HepG2 (cell line): Measurements from ENCODE around the gene GPER1. TPM values are rescaled to one million over a fixed set of nuclear protein-coding genes. Genes with fewer than 3 reads are reported as not detected.

Experiments
- ATAC-seq: fragments of 200-7000 bp; cut with Tn5 transposase; 3 replicates; pipeline ENCODE4 v1.9.1; 2020; ENCODE audit warnings: mild to moderate bottlenecking, moderate library complexity
- BruUV-seq: library from RNA; stranded (reverse); fragments of 400-500 nt; replicated peaks from 2 replicates; lab custom pipeline; 2021; lab: Mats Ljungman, UMichigan
- CTCF ChIA-PET: fragments of 300-600 bp; formaldehyde crosslinking; extraction: SDS; loops from one replicate; lab custom pipeline; 2021; ENCODE audit warnings: low total read pairs, inconsistent platforms, low intra/inter-chr PET ratio; lab: Yijun Ruan, JAX
- POLR2A ChIA-PET: fragments of 350-600 bp; sonication (Branson Sonifier 250); formaldehyde crosslinking; loops from one replicate; lab custom pipeline; 2020; ENCODE audit warnings: antibody characterized with exemption, inconsistent platforms; lab: Yijun Ruan, JAX
- DNase-seq: peaks from one replicate; pipeline ENCODE4 v3.0.0-alpha.2; 2015; ENCODE audit warnings: low spot score
- FAIRE-seq: peaks from 3 replicates; lab custom pipeline; 2011; peaks lifted over from hg19 to GRCh38; lab: Jason Lieb, UNC
- H2AFZ ChIP-seq: one replicate; pipeline ENCODE4 v1.6.1; 2011; ENCODE audit warnings: low read length, inconsistent platforms
- H3K27ac ChIP-seq: fragments of 300-600 bp; 3 replicates; pipeline ENCODE4 v1.8.0; 2011; ENCODE audit warnings: mixed run types, mild to moderate bottlenecking, mixed read lengths, low read length, inconsistent platforms; ENCODE audit not compliant: insufficient read depth; ENCODE audit errors: extremely low read length
- H3K27me3 ChIP-seq, 2 experiments: fragments of 200-600 bp in 1 of 2; 2 replicates in 1 of 2; 3 replicates in 1 of 2; pipeline versions ENCODE4 v1.6.0 to v1.8.0; 2011; ENCODE audit warnings: low read length in 2 of 2, mild to moderate bottlenecking in 2 of 2, moderate library complexity in 2 of 2, inconsistent platforms in 1 of 2; ENCODE audit not compliant: insufficient read depth in 2 of 2, control insufficient read depth in 1 of 2
- H3K36me3 ChIP-seq, 2 experiments: fragments of 200-600 bp in 1 of 2; replicated peaks in 1 of 2; 2 replicates in 1 of 2; 3 replicates in 1 of 2; pipeline versions ENCODE4 v1.5.1 to v1.8.0; 2011; ENCODE audit warnings: low read length in 2 of 2, inconsistent platforms in 1 of 2; ENCODE audit not compliant: insufficient read depth in 2 of 2, control insufficient read depth in 1 of 2
- H3K4me1 ChIP-seq: 2 replicates; pipeline ENCODE4 v1.5.1; 2012; ENCODE audit warnings: low read length, inconsistent platforms; ENCODE audit not compliant: insufficient read depth
- H3K4me2 ChIP-seq: 2 replicates; pipeline ENCODE4 v1.6.0; 2011; ENCODE audit warnings: low read depth, low read length, inconsistent platforms
- H3K4me3 ChIP-seq, 3 experiments: fragments of 200-600 bp in 1 of 3; sonication (generic), shearing (Covaris generic) in 1 of 3; replicated peaks in 1 of 3; 2 replicates each; pipeline ENCODE4 v1.5.1; 2011 to 2016; ENCODE audit warnings: low read length in 3 of 3, inconsistent platforms in 2 of 3, low read depth in 2 of 3, mild to moderate bottlenecking in 2 of 3, control low read depth in 1 of 3, mixed read lengths in 1 of 3; ENCODE audit not compliant: insufficient read depth in 1 of 3
- H3K79me2 ChIP-seq: one replicate; pipeline ENCODE4 v1.6.1; 2011; ENCODE audit warnings: low read length, inconsistent platforms; ENCODE audit not compliant: insufficient read depth
- H3K9ac ChIP-seq: 2 replicates; pipeline ENCODE4 v1.6.0; 2011; ENCODE audit warnings: mild to moderate bottlenecking, low read depth, low read length, inconsistent platforms; ENCODE audit not compliant: insufficient read depth
- H3K9me3 ChIP-seq: 2 replicates; pipeline ENCODE4 v1.5.1; 2012; ENCODE audit warnings: mild to moderate bottlenecking, low read length
- H4K20me1 ChIP-seq: 2 replicates; pipeline ENCODE4 v1.6.0; 2011; ENCODE audit warnings: inconsistent platforms, mild to moderate bottlenecking, low read length, moderate library complexity; ENCODE audit not compliant: insufficient read depth
- CEBPB ChIP-seq: IDR thresholded peaks from 2 replicates; pipeline ENCODE4 v1.6.1; 2011; ENCODE audit warnings: low read depth, low read length, improper control_type of control experiment, borderline replicate concordance
- CEBPG ChIP-seq: IDR thresholded peaks from 2 replicates; pipeline ENCODE4 v1.6.1; 2016
- DZIP1 ChIP-seq: sonication (generic); formaldehyde crosslinking; IDR thresholded peaks from 2 replicates; pipeline ENCODE4 v1.5.0; 2020; ENCODE audit warnings: mild to moderate bottlenecking, missing genetic modification reagents
- GATAD2A ChIP-seq: IDR thresholded peaks from 2 replicates; pipeline ENCODE4 v1.6.1; 2016
- HCFC1 ChIP-seq: fragments of 150-350 bp; IDR thresholded peaks from 2 replicates; pipeline ENCODE4 v1.6.1; 2014; ENCODE audit warnings: low read depth, low read length
- STAT5B ChIP-seq: sonication (generic); formaldehyde crosslinking; IDR thresholded peaks from 2 replicates; pipeline ENCODE4 v1.4.0; 2020; ENCODE audit warnings: missing genetic modification reagents
- ZBTB39 ChIP-seq: sonication (generic); formaldehyde crosslinking; IDR thresholded peaks from 2 replicates; pipeline ENCODE4 v1.5.0; 2020; ENCODE audit warnings: missing genetic modification reagents
- ZNF281 ChIP-seq: sonication (generic); formaldehyde crosslinking; IDR thresholded peaks from 2 replicates; pipeline ENCODE4 v1.4.0; 2020; ENCODE audit warnings: missing genetic modification reagents, borderline replicate concordance
- ZNF776 ChIP-seq: sonication (generic); formaldehyde crosslinking; IDR thresholded peaks from 2 replicates; pipeline ENCODE4 v1.4.0; 2020; ENCODE audit warnings: mild to moderate bottlenecking, missing genetic modification reagents
- WGBS: methylation state at CpG from one replicate; pipeline ENCODE4 v1.1.6; 2017; ENCODE audit warnings: low lambda C conversion rate; 5-methylcytosine and 5-hydroxymethylcytosine counted together
- in situ Hi-C: cut with HindIII; loops from 2 replicates; pipeline ENCODE4 v1.10.0; 2017; ENCODE audit warnings: low pct_unique_long_range_greater_than_20kb; ENCODE audit not compliant: extremely low pct_ligation_motif_present
- intact Hi-C: fragments of 100-400 bp; cut with micrococcal nuclease; formaldehyde crosslinking; loops from one replicate; pipeline ENCODE4 v1.10.0; 2022; ENCODE audit not compliant: unreplicated experiment
- polyA plus RNA-seq, 8 experiments: library from polyadenylated mRNA; depleted of rRNA in 3 of 8; stranded (reverse) in 7 of 8; unstranded in 1 of 8; fragments of >200 nt; fragmentation: Illumina TruSeq in 4 of 8; extraction: Trizol in 4 of 8; gene quantifications; 2 replicates each; pipeline versions ENCODE4 v1.2.1 to v1.2.3, GENCODE V29; 2011 to 2016; ENCODE audit warnings: low read depth in 4 of 8, missing spikeins in 1 of 8, mixed read lengths in 1 of 8; ENCODE audit not compliant: insufficient read depth in 1 of 8
- total RNA-seq, 5 experiments: library from RNA; depleted of rRNA; stranded (reverse); fragments of >200 nt; fragmentation: Illumina TruSeq; extraction: Trizol; gene quantifications; 2 replicates each; pipeline ENCODE4 v1.2.3, GENCODE V29; 2016; ENCODE audit warnings: low read depth in 1 of 5

The GPER1 gene
- total and polyA plus RNA-seq, 2 of the 13 experiments (the other 11 are each of a cell fraction or from before 2014, with no cell fraction given): 12.7 to 19.7 TPM

GRCh38 chr7:1104516-1105179, 16.7 kb downstream of the GPER1 start:
- ChIA-PET CTCF (no interaction called here), POLR2A (interaction anchor here (1.1 to 5.1 kb wide), 3 partner anchors 13 to 53 kb away, joined by 5 to 59 read pairs (median 32); partner anchors contain the start of gene GPER1)
- H3K27ac ChIP-seq: no peak overlapping the region
- no peak for TF ChIP-seq HCFC1
- no peak for TF ChIP-seq STAT5B (CRISPR knock-in tag)
- TF ChIP-seq ZNF281 (CRISPR knock-in tag): no peak
- no peaks in the 10 kb centered on the region for H4K20me1 ChIP-seq
- H3K4me3 ChIP-seq: no peak overlapping the region
- intact Hi-C loops (no loop called here), in situ Hi-C loops (no loop called here)
- H3K4me2 ChIP-seq: no peak overlapping the region
- BruUV-seq: no TSS peak
- H3K4me1 ChIP-seq: peaks cover 34% of the 10 kb centered on the region
- no peaks in the 10 kb centered on the region for H3K9me3 ChIP-seq
- no peak for FAIRE-seq
- H2AFZ ChIP-seq: no peak overlapping the region
- no peak overlapping the region for H3K9ac ChIP-seq
- H3K36me3 ChIP-seq: peaks cover 4 to 5% of the 10 kb centered on the region in 2 experiments; a peak in 4 of 5 replicates
- no peak for ATAC-seq
- peaks cover 23% of the 10 kb centered on the region for H3K79me2 ChIP-seq
- H3K27me3 ChIP-seq: no peaks in the 10 kb centered on the region
- DNase-seq: no peak
- 93% methylated on average over 13 of the region's 13 CpGs for WGBS

- Histone ChIP-seq H3K4me1 (peaks cover 34% of the 10 kb centered on the region), H2AFZ (no peak overlapping the region), H3K9ac (no peak overlapping the region), H3K27ac (no peak overlapping the region), H4K20me1 (no peaks in the 10 kb centered on the region), H3K9me3 (no peaks in the 10 kb centered on the region), H3K79me2 (peaks cover 23% of the 10 kb centered on the region), H3K4me2 (no peak overlapping the region), H3K27me3 (no peaks in the 10 kb centered on the region), H3K36me3 (peaks cover 0 to 4% of the 10 kb centered on the region in 2 experiments; a peak in 3 of 5 replicates), H3K4me3 (no peak overlapping the region)
- FAIRE-seq (no peak), ATAC-seq (no peak), DNase-seq (no peak)
- intact Hi-C loops: no loop called here
- CTCF ChIA-PET: no interaction called here
- POLR2A ChIA-PET: interaction anchor here (1.1 to 5.1 kb wide), 2 partner anchors 18 to 52 kb away, joined by 5 to 32 read pairs; partner anchors contain the start of gene GPER1
- 97% methylated on average over 11 of the region's 11 CpGs for WGBS
- in situ Hi-C loops: no loop called here
- no TSS peak for BruUV-seq
- TF ChIP-seq GATAD2A (no peak), ZBTB39 (CRISPR knock-in tag) (no peak), CEBPG (CRISPR knock-in tag) (no peak), ZNF776 (CRISPR knock-in tag) (no peak), CEBPB (no peak), DZIP1 (CRISPR knock-in tag) (no peak)
Observed at GRCh38 chr7:1105189-1105588, 17.3 kb downstream of the GPER1 start.
